ENCODE data around the gene MAG.

The MAG gene

GRCh38 chr19:35307931-35308330 is 16.0 kb downstream of the MAG start:
- no peak for DNase-seq (ENCODE audit: low read depth)
- no peak overlapping the region for H3K4me3 ChIP-seq (ENCODE audit: low read length)
- TF ChIP-seq, protein P1, sequence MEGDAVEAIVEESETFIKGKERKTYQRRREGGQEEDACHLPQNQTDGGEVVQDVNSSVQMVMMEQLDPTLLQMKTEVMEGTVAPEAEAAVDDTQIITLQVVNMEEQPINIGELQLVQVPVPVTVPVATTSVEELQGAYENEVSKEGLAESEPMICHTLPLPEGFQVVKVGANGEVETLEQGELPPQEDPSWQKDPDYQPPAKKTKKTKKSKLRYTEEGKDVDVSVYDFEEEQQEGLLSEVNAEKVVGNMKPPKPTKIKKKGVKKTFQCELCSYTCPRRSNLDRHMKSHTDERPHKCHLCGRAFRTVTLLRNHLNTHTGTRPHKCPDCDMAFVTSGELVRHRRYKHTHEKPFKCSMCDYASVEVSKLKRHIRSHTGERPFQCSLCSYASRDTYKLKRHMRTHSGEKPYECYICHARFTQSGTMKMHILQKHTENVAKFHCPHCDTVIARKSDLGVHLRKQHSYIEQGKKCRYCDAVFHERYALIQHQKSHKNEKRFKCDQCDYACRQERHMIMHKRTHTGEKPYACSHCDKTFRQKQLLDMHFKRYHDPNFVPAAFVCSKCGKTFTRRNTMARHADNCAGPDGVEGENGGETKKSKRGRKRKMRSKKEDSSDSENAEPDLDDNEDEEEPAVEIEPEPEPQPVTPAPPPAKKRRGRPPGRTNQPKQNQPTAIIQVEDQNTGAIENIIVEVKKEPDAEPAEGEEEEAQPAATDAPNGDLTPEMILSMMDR (IDR thresholded peaks at IDR 0.05; ENCODE audit: insufficient read depth, low read depth, low read length, missing control alignments): no peak

- no peak overlapping the region for H3K4me3 ChIP-seq (ENCODE audit: low read length)
- no peak for DNase-seq (ENCODE audit: low read depth)
- TF ChIP-seq, protein P1 (IDR thresholded peaks at IDR 0.05; ENCODE audit: insufficient read depth, low read depth, low read length, missing control alignments): no peak
Measured at GRCh38 chr19:35308910-35309309, 16.9 kb downstream of the MAG start.

- TF ChIP-seq, protein P1 (IDR thresholded peaks at IDR 0.05; ENCODE audit: insufficient read depth, low read depth, low read length, missing control alignments): no peak
- no peak for DNase-seq (ENCODE audit: low read depth)
Measured at GRCh38 chr19:35309481-35310279, 17.7 kb downstream of the MAG start.

DNA sequence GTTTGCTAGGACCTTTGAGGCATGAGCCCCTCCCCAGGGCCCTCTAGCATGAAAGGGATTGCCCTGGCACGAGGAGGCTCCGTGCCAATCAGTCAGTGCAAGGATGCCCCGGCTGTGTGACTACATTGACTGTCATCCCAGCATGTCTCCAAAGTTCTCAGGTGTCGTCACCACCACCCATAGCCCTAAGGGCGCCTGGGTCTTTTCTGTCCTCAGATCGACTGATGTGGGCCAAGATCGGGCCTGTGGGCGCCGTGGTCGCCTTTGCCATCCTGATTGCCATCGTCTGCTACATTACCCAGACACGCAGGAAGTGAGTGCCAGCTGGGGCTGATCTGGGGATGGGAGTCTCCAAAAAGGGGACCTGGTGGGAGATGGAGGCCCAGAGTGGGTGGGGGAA is 18.4 kb downstream of the MAG start:
- no peak overlapping the region for H3K4me3 ChIP-seq (ENCODE audit: low read length)
- no peak for DNase-seq (ENCODE audit: low read depth)
- TF ChIP-seq, protein P1 (IDR thresholded peaks at IDR 0.05; ENCODE audit: insufficient read depth, low read depth, low read length, missing control alignments): no peak

More at GRCh38 chr19:35309481-35310279, 17.7 kb downstream of the MAG start:
- H3K4me3 ChIP-seq (ENCODE audit: low read length): no peak overlapping the region

DNA sequence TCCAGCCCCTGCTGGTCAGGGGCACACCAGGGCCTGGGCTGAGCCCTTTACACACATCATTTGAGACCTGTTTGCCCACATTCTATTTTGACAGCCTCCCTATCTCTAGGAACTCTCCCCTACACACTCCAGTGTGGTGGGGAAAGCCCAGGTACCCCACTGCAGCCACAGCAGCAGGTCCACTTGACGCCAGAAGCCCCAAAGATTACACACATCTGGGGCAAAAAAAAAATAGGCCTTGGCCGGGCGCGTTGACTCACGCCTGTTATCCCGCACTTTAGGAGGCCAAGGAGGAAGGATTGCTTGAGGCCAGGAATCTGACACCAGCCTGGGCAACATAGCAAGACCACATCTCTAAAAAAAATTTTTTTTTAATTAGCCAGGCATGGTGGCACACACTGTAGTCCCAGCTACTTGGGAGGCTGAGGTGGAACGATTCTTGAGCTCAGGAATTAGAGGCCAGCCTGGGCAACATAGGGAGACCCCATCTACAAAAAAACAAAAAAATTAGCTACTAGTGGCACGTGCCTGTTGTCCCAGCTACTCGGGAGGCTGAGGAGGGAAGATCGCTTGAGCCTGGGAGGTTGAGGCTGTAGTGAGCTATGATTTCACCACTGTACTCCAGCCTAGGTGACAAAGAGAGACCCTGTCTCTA is 19.0 kb downstream of the MAG start:
- H3K4me3 ChIP-seq (ENCODE audit: low read length): no peak overlapping the region
- TF ChIP-seq, protein P1 (IDR thresholded peaks at IDR 0.05; ENCODE audit: insufficient read depth, low read depth, low read length, missing control alignments): no peak
- DNase-seq (ENCODE audit: low read depth): no peak

GRCh38 chr19:35311901-35312665 is 20.1 kb downstream of the MAG start:
- TF ChIP-seq, protein P1 (IDR thresholded peaks at IDR 0.05; ENCODE audit: insufficient read depth, low read depth, low read length, missing control alignments): no peak
- no peak for DNase-seq (ENCODE audit: low read depth)
- H3K4me3 ChIP-seq (ENCODE audit: low read length): no peak overlapping the region

Data from epithelial cell of esophagus (primary cell).